PC-3 (cell line): ENCODE results near the gene CCDC90B.

Experiments used
- EZH2phosphoT487 ChIP-seq: fragments of 300-600 bp; sonication (generic); IDR thresholded peaks from 2 replicates; pipeline ENCODE4 v1.6.1; 2018; ENCODE audit warnings: mild to moderate bottlenecking, antibody characterized with exemption, low read length, borderline replicate concordance
- TF ChIP-seq, protein P1 (sequence below): fragments of 300-600 bp; sonication (generic); conservative IDR thresholded peaks from 2 replicates; pipeline ENCODE4 v1.5.1; 2017; ENCODE audit warnings: antibody characterized with exemption, low read depth, mild to moderate bottlenecking, low read length

DNA sequence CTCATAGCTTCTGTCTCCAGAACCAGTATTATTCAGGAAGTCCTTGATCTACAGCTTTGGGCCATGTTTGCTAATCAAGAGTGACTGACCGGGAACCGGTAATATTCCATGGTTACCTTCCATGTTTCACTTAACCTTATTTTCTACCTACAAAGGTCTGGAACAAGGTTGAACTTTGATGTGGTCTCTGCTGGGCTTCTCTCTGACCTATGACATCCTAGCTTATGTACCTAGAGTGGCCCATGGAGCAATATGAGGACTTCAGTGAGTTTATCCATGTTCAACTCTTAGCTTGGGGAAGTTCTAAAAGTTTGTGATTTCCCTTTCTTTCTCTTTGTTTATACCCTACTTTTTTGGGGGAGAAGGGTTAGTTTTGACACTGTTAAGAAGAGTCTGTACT, 33.2 kb downstream of the CCDC90B start:
- no peak for TF ChIP-seq EZH2phosphoT487
- TF ChIP-seq, protein P1, sequence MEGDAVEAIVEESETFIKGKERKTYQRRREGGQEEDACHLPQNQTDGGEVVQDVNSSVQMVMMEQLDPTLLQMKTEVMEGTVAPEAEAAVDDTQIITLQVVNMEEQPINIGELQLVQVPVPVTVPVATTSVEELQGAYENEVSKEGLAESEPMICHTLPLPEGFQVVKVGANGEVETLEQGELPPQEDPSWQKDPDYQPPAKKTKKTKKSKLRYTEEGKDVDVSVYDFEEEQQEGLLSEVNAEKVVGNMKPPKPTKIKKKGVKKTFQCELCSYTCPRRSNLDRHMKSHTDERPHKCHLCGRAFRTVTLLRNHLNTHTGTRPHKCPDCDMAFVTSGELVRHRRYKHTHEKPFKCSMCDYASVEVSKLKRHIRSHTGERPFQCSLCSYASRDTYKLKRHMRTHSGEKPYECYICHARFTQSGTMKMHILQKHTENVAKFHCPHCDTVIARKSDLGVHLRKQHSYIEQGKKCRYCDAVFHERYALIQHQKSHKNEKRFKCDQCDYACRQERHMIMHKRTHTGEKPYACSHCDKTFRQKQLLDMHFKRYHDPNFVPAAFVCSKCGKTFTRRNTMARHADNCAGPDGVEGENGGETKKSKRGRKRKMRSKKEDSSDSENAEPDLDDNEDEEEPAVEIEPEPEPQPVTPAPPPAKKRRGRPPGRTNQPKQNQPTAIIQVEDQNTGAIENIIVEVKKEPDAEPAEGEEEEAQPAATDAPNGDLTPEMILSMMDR = no peak
